EL (cell line): Measurements from ENCODE around the gene AMMECR1L.

ENCODE experiments used
- DNase-seq: peaks from one replicate; pipeline ENCODE4 v3.0.0-alpha.2; 2016

Gene AMMECR1L

GRCh38 chr2:127886593-127886935, 808 bp upstream of the AMMECR1L start:
- DNase-seq: peak; percentile 19

DNA sequence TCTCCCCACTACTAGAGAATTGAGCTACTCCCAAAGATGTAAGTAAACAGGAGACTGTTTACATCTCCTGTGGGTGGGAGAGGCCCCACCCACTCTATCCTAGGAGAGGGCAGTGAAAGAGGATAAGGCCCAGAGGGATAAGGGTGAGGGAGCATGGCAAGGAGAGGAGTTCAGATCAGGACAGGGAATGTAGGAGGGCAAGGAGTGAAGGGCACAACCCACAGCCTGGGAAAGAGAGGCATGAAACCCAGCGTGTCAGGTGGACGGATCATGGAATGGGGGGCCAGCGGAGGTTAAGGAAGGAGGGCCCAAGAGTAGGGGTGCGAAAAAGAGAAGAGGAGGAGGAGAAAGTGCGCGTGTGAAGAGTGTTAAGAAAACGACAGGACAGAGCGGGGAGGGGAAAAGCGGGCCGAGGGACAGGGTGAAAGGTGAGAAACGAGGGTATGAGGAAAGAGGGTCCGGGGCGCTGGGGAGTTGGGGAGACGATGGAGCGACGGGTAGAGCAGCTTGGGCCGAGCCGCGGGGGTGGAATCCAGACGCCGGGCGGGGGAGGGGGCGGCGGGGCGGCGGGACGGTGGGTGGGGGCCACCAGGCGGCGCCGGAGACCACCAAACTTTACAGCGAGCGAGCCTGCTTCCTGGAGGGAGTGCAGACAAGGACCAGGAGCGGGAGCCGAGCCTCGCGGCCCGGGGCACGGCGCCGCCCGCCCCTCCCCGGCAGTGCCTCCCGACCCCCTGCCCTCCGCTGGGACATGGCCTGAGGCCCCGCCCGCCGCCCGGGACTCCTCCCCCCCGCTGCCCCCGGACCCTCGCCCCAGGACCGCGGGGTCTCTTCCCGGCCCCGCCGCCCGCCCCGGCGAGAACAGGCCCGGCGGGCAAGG, 655 bp downstream of the AMMECR1L start:
- peak; percentile 42 for DNase-seq

DNA sequence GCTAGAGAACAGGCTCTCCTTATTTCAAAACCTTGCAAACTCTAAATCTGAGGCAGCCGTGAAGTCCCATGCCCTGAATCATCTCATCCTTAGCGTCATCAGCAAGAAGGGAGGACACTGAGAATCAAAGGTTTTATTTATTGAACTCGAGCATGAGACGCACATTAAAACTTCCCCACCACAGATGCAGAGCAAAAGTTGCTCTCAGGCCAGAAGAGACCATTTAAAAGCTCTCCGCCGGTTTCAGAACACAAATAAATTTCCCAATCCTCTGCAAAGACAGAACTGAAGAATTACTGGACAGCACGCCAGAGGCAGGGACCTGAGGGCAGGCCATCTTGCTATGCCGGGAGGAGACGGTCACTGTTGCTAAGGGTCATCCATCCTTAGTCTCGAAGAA, 1.3 kb downstream of the AMMECR1L start:
- peak; percentile 58 for DNase-seq

GRCh38 chr2:127879899-127880298, 5.9 kb downstream of the AMMECR1L start:
- no peak for DNase-seq

DNA sequence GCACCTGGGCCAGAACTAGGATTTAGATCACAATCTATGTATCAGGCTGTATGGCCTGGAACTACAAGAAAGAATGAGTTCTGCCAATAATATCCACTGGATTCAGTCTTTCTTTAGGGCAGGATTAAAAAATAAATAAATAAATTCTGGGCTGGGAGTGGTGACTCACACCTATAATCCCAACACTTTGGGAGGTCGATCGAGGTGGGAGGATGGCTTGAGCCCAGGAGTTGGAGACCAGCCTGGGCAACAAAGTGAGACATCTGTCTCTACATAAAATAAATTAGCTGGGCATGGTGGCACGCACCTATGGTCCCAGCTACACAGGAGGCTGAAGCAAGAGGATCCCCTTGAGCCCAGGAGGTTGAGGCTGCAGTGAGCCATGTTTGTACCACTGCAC, 8.1 kb downstream of the AMMECR1L start:
- peak; percentile 22 for DNase-seq

DNA sequence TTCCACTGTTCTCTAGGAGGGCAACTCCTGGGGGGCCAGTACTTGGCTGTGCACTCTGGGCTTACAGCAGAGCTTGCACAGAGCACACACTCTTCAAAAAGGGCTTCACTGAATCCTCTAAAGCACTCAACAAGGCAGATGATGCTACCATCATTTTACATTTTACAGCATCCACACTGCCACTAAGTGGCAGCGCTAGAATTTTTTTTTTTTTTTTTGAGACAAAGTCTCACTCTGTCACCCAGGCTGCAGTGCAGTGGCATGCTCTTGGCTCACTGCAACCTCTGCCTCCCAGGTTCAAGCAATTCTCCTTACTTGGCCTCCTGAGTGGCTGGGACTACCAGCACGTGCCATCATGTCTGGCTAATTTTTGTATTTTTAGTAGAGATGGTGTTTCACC, 8.6 kb downstream of the AMMECR1L start:
- no peak for DNase-seq

GRCh38 chr2:127874378-127875269, 11.1 kb downstream of the AMMECR1L start:
- no peak for DNase-seq

DNA sequence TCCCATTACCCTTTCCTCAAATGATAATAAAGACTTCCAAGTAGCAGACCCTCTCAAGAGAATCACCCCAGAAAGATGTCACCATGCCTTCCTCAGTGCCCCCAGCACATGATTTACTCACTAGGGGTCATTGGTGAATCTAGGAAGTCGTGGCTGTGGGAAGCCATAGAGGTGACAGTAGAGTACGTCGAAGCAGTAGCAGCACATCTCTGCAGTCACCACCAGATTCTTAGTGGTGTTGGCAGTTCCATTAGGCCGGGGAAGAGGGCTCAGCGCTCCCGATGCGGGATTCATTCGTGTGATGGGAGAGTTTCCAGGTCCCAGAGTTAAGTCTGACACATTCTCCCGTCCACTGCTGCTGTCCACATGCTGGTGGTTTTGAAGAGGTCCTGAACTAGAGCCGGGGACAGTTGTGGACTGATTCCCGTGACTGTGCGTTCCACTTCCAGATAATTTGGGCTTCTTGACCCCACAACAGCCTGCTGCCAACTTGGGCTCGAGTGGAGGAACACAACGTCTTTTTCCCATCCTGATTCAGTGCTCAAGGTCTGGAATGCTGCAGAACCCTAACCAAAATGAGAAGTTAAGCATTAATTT, 12.0 kb downstream of the AMMECR1L start:
- no peak for DNase-seq

DNA sequence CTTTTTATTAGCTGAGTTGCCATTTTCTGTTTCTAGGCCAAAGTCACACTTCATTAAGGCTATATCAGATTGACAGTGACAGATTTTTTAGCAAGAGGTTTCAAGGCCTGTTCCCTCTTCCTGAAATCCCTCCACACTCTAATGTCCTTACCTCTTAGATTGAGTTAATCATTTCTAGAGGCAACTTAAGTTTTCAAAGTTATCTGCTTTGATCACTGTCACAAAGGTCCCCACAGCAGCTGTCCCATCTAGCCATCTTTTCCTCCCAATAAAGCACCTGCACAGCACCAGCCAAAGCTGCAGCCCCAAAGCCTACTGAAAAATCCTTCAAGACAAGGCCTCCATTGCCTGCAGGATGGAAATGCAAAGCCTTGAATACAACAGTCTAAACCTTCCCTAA, 13.4 kb downstream of the AMMECR1L start:
- DNase-seq: no peak

DNA sequence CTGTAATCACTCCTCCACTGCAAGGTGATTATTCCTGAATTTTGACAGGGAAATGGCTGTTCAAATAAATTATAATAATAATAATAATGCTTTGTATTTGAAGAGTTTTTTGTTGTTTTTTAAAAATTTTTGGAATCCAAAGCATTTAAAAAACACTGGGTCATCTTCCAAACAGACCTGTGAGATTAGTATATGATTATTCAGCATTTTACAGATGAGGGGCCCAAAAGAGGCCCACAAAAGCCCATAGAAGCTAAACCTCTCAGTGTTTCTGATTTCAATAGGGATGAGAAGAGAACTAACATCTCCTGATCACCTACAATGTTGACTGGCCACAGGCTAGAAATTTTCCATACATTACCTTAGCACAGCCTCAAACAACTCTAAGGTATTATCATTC, 19.8 kb downstream of the AMMECR1L start:
- no peak for DNase-seq

DNA sequence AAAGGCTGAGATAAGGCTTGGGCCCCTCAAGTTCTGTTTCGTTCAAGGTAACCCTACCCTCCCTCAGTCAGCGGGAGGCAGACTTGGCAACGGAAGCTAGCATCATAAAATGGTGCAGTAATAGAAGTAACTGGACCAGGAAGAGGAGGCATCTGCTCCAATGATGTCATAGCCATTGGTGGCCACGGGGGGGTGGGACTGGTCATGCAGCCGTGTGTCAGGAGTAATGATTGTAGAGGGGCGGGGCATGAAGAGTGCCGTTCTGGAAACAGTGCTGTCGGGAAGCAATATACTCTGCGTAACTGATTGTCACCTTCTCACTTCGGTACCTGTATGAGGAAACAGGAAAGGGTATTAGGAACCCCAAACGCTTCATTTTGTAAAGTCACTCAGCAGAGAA, 20.9 kb downstream of the AMMECR1L start:
- peak; percentile 31 for DNase-seq

DNA sequence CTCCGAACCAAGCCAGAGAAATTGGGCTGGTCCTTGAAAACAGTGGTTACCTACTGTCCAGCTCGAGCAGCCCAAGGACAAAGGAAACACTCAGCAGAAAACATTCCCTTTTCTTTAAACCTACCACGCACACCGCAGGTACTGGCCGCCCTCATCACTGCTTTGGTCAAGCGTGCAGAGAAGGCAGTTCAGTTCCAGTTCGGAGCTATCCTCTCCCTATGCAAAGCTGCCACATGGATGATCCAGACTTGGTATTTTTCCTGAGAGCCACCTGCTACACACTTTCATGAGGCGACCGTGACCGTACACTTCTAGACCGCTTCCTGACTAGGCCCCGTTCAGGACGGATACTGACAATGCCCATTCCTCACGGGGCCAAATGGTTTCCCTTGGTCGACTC, 23.5 kb downstream of the AMMECR1L start:
- no peak for DNase-seq

DNA sequence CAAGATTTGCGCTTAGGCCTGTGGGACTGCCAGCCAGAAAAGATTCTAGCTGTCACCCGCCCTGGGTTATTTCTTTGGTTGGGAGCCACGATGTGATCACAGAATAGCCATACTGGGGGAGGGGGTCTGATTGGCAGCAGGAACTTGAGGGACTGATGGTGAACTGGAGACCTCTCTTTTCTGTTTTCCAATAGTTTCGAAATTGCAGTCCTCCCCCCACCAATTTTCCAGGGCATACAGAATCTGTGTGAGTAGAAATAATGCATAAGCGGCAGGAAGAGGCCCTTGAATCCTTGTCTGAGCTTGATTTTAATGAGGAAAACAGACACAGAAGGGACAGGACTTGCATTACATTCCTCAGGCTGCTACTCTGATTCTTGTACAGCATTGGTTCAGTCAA, 25.6 kb downstream of the AMMECR1L start:
- DNase-seq: no peak

DNA sequence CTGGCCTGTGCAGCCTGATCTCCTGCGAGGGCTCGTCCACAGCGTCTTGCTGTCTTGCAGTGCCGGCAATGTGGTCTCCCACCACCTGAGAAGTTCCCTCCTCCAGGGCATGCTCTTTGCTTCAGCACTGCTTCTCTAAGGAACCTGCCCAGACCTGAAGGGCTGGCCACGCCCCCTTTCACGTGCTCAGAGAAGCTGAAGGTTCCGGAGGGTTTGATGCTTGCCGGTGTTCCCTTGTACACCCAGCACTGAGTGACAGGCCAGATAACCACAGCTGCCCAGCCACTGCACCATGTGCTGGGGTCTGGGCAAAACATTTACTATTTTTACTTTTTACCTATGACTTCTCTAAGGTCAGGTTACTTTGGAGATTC, 26.1 kb downstream of the AMMECR1L start:
- DNase-seq: no peak

DNA sequence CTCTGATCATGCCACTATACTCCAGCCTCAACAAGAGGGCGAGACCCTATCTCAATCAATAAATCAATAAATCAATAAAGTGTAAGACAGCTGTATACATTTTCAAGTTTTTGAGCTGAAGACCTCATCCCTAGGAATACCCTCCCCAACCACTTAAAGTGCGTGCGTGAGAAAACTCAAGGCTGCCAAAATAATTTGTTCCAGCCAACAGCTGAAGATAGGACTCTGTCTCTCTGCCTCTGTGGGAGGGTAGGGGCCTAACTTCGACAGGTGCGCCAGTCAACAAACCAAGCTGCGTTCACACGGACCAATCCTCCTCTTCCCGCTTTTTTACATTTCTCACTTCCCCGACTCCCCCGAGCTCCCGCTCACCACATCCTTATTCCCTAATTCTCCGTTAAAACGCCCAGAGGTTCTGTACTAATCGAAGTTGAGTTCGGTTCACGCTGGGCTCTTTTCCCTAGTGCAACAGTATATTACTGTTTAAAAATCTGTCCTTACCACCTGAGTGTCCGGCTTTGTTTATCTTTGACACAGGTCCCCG, 28.4 kb downstream of the AMMECR1L start:
- DNase-seq: peak; percentile 31

DNA sequence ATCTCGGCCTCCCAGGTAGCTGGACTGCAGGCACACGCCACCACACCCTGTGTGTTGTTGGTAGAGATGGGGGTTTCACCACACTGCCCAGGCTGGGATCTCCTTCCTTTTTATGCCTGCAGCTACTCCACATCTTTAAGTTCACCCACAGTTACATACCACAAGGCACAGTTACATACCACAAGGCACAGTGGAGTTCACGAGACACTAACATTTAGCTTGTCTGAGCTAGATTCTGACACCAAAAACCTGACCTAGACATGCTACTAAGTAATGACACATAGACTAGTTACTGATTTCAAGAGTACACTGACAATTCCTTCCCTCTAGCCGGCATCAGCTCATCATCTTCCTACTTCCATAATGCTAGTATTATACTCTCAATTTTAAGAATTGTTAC, 32.1 kb downstream of the AMMECR1L start:
- DNase-seq: peak; percentile 8

- no peak for DNase-seq
These were observed 33.4 kb downstream of the AMMECR1L start for GRCh38 chr2:127852388-127852787.

GRCh38 chr2:127847931-127848330, 37.8 kb downstream of the AMMECR1L start:
- no peak for DNase-seq

DNA sequence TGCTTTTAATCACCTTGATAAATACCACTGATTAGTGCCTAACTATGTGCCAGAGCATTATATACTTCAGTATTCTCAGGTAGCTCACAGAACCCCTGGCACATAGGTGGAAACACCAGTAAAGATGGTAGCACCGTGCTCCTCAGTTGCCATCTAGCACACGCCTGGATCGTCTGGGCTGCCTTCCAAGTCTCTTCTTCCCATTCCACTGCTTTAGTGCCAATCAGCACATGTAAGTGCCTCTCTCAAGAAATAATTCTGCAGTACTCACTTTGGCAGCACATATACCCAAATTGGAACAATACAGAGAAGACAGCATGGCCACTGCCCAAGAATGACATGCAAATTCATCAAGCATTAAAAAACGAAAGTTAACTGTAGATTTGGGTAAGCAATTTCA, 40.8 kb downstream of the AMMECR1L start:
- no peak for DNase-seq

DNA sequence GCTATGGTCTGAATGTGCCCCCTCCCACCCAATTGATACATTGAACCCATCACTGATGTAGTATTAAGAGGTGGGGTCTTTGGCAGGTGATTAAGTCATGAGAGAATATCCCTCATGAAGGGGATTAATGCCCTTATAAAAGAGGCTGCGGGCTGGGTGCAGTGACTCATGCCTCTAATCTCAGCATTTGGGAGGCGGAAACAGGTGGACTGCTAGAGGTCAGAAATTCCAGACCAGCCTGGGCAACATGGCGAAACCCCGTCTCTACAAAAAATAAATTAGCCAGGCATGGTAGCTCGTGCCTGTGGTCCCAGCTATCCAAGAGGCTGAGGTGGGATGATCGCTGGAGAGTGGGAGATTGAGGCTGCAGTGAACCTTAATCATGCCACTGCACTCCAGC, 42.1 kb downstream of the AMMECR1L start:
- DNase-seq: no peak

DNA sequence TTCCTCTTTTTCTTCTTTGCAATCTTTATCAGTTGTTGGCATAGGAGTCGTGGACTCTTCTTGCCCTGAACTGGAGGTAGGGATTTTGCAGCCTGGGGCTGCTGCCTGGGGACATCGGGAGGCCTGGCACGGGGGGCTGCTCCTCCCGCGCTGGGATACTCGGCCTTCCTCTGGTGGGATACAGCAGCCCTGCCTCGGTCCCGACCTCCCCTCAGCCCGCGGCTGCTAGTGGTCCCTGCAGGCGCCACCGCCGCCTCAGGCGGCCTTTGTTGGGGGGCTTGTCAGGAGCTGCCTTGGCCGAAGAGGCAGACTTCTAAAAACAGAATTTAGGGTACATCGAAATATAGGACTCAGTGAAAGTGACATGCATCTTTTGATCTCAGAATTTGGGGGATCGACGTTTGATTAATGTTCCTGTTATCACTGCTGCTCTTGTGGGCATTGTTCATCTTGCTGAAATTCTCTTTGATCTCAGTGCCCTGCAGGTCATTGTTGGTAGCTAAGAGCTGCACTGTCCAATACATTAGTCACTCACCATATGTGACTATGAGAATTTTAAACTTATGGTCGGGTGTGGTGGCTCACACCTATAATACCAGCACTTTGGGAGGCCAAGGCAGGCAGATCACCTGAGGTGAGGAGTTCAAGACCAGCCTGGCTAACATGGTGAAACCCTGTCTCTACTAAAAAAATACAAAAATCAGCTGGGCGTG, 44.1 kb downstream of the AMMECR1L start:
- DNase-seq: no peak

DNA sequence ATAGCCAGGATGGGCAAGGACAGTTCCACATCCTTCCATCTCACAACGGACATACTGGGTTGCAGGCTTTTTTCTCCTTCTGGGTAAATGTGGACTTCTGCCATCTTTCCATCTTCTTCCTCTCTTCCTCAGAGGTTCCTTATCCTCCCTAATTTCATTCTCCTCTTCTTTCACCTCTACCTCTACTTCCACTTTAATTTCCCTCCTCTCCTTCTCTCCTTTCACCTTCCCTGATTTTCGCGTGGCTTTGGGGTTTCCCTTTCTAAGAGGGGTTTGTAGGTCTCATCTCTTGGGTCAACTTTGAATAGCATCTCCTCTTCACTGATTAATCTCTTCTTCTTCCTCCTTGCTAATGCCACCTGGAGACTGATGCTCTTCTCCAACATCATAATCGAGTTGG, 44.9 kb downstream of the AMMECR1L start:
- no peak for DNase-seq

GRCh38 chr2:127834951-127835350, 50.8 kb downstream of the AMMECR1L start:
- no peak for DNase-seq
